ENCODE data around the gene GINS2.

Gene GINS2

GRCh38 chr16:85638695-85639409, 49.9 kb downstream of the GINS2 start:
- DNase-seq = no peak

DNA sequence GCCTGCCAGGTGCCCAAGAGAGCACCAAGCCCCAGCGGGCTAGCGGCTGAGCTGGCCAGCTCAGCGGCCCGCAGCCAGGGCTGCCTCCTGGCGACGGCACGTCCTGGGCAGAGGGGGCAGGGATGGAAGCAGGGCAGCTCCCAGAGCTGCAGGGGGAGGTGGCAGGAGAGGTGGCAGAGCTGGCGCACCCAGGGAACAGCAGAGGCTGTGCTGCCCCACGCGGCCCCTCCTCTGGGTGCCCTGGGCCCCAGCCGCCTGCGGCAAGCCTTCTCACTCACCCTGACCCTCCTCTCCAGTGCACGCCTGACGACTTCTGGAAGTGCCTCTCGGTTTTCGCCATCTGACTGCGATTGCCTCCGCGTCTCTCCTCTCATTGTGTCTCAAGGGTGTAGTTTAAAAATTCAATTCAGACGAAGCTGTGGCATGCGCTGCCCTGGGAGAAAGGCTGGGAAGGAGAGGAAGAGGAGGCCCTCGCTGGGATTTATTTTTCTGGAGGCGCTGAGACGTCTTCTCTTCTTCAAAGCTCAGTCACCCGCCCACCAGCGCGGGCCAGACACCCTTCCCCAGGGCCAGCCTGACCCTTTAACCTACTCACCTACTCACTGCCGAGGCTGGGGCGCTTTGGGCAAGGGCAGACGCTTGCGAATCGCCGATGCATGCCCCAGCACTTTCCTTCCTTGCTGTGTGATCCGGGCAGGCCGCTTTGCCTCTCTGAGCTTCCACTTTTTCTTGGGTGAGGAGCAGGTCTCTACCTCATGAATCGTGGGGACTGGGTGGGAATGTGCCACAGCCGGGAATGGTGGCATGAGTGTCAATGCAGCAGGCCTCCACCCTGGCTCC, 50.7 kb downstream of the GINS2 start:
- peak; percentile 62 for DNase-seq

GRCh38 chr16:85637061-85637807, 51.5 kb downstream of the GINS2 start:
- no peak for DNase-seq

GRCh38 chr16:85636234-85636812, 52.4 kb downstream of the GINS2 start:
- no peak for DNase-seq

- no peak for DNase-seq
Observed at GRCh38 chr16:85635545-85636140, 53.1 kb downstream of the GINS2 start.

DNA sequence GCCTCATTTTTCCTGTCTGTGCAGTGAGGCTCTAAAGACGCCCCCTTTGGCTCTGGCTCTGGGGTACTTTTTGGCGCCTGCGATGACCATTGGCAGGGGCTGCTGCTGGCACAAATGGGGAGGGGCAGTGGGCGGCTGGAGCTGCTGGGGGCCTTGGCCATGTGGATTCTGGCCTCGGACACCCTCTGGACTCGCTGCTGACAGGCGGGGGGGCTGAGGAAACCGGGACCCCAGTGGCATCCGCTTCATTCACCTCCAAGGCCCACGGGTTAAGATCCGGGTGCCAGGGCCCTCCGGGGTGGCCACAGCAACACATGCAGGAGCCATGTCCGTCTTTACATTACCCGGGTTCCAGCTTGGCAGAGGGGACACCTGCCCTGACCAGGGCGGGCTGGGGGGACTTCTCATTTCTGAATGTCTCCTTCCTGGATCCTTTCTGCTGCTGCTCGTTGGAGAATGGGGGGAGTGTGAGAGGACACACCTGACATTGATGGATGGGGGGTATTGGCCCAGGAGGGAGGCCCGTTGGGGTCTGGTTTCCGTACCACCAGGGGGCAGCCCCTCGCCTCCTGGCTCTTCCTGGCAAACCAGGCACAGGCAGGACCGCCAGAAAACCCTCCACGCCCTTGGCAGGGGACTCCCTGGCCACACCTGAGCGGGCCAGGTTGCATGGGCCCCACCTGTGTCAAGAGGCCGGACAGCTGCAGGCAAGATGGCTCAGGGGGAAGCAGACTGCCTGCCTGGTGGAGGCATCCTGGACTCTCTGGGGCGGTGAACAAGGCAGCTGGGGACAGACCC, 53.8 kb downstream of the GINS2 start:
- no peak for DNase-seq

DNA sequence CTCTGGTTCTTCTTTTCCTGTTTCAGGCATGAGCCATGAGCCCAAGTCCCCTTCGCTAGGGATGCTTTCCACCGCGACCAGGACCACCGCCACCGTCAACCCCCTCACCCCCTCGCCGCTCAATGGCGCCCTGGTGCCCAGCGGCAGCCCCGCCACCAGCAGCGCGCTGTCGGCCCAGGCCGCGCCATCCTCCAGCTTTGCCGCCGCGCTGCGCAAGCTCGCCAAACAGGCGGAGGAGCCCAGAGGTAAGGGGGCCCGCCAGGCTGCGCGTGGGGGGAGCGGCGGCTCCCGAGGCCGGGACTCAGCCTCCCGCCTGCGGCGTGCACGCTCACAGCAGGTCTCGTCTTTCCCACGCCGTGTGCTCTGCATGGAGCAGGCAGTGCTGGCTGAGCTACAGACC, 54.9 kb downstream of the GINS2 start:
- no peak for DNase-seq

- DNase-seq = no peak
Observed at GRCh38 chr16:85633438-85633743, 55.4 kb downstream of the GINS2 start.

GRCh38 chr16:85632709-85633437, 55.9 kb downstream of the GINS2 start:
- DNase-seq = no peak

DNA sequence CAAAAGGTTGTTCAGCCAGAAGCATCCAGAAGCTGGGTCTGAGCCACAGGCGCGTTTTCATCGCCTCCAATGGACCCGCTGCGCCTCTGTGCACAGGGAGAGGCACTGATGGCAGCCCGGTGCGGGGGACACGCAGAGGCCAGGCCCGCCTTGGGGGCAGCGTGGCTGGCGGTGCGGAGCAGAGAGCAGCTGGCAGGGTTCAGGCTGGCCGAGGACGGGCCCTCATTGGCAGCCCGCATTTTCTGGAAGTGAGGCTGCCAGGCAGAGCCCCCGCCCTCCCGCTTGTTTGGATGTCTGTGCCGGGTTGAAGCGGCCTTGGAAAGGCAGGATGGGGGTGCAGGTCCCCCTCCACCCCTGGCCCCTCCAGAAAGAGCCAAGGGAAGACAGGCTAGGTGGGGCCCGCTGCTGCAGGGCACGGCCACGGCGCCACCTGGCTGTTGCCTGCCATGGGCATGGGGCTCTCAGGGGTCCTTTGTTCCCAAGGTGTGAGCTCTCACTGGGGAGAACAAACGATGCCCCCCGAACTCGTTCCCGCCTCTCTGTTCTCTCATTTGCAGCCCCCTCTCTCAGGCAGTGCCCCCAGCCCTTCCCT, 56.9 kb downstream of the GINS2 start:
- DNase-seq = no peak

DNA sequence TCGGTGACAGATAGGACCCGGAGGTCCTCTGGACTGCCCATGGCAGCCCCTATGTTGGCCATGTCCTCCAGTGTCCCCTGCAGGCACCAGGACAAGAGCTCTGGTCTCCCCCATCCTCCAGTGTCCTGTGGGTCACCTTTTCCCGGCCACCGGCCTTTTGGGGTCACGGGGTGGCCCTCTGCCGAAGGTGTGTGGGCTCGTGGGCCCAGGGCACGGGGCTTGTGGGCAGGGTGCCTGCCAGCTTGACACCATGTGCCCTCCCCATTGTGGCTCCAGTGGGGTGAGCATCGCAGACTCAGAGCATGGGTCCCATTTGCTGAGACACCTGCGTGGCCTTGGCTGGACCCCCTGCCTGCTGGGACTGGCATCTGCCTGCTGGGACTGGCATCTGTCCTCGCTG, 57.5 kb downstream of the GINS2 start:
- no peak for DNase-seq

- DNase-seq = no peak
Observed at GRCh38 chr16:85629853-85630252, 58.9 kb downstream of the GINS2 start.

DNA sequence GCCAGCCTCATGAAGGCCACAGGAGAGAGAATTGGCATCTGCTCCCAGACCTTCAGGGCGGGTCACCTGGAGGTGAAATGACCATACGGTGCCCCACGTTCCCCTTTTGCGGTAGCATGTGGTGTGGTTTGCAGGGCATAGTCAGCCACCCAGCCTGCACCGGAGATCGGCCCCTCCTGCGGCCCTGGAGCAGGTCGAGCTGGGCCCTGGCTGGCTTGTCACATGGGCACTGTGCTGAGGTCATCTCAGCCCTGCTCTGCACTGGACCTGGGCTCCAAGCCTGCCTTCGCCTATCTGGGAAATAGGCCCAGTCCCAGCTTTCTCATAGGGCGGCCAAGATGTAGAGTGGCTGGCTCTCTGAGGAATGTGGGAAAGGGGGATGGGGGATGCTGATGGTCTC, 59.4 kb downstream of the GINS2 start:
- no peak for DNase-seq

- DNase-seq = no peak
Observed at GRCh38 chr16:85628645-85629044, 60.1 kb downstream of the GINS2 start.

GRCh38 chr16:85628265-85628556, 60.5 kb downstream of the GINS2 start:
- DNase-seq = no peak

DNA sequence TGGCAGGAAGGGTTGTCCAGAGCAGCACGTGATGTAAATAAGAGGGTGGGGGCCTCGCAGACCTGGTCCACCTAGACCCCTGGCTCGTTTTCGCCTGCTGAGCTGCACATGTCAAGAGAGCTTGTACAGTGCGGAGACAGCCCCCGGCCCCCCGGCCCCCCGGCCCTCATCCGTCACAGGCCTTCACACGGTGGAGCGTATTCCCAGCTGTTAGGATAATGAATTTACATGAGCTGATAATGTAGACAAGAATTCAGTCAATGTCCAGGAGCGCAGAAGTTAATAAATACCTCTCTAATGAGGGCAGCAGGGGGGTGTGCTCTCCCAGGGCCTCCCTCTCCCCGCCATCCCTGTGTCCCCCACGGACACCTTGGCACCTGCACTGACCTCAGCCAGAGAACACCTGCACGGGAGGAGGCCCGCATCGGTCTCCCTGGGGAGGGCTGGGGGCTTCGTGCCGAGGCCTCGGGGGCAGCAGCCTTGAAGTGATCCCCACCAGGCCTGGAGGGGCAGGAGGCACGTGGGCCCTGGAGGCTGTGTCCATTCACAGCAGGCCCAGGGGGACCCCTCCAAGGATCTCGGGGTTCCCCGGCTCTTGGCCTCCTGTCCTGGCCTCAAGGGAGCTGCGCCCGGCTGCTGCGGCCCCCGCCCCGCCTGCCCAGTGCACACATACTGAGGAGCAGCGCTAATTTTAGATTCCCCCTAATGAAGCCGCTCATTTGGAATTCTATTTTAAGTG, 61.1 kb downstream of the GINS2 start:
- no peak for DNase-seq

- DNase-seq = no peak
Observed at GRCh38 chr16:85627089-85627488, 61.7 kb downstream of the GINS2 start.
